BLaER1 (cell line): Measurements from ENCODE around the gene DGAT2L6.
"Not testable (repeated sequence)": the region's sequence is repeated elsewhere in the genome, so short reads cannot be mapped to it uniquely, and the experiment has no call there.

ENCODE experiments used
- H3K27ac ChIP-seq: shearing (Covaris generic); formaldehyde crosslinking; 2 replicates; pipeline ENCODE4 v1.8.1; 2022
- H3K27me3 ChIP-seq: shearing (Covaris generic); formaldehyde crosslinking; 2 replicates; pipeline ENCODE4 v1.8.1; 2022
- H3K36me3 ChIP-seq: shearing (Covaris generic); formaldehyde crosslinking; 2 replicates; pipeline ENCODE4 v1.8.1; 2022
- H3K4me1 ChIP-seq: shearing (Covaris generic); formaldehyde crosslinking; 2 replicates; pipeline ENCODE4 v1.8.1; 2022
- H3K4me2 ChIP-seq: shearing (Covaris generic); formaldehyde crosslinking; 2 replicates; pipeline ENCODE4 v1.8.1; 2022
- H3K4me3 ChIP-seq: shearing (Covaris generic); formaldehyde crosslinking; 2 replicates; pipeline ENCODE4 v1.8.1; 2022
- H3K9ac ChIP-seq: shearing (Covaris generic); formaldehyde crosslinking; 2 replicates; pipeline ENCODE4 v1.8.1; 2022
- H3K9me3 ChIP-seq: shearing (Covaris generic); formaldehyde crosslinking; 2 replicates; pipeline ENCODE4 v1.8.1; 2022
- H4K20me1 ChIP-seq: shearing (Covaris generic); formaldehyde crosslinking; 2 replicates; pipeline ENCODE4 v1.8.1; 2022
- Cebpa-rat ChIP-seq: shearing (Covaris generic); IDR thresholded peaks from 2 replicates; pipeline ENCODE4 v1.8.1; 2022

DGAT2L6 gene

GRCh38 chrX:70183091-70183490 lies 5.8 kb downstream of the DGAT2L6 start:
- no peak overlapping the region for H3K9ac ChIP-seq
- no peak overlapping the region for H3K4me2 ChIP-seq
- H3K4me3 ChIP-seq, result no peak overlapping the region
- H3K4me1 ChIP-seq, result peaks cover 7% of the 10 kb centered on the region
- H3K27me3 ChIP-seq, result peaks cover 62% of the 10 kb centered on the region
- no peaks in the 10 kb centered on the region for H4K20me1 ChIP-seq
- H3K36me3 ChIP-seq, result no peaks in the 10 kb centered on the region
- TF ChIP-seq Cebpa-rat, result no peak
- H3K27ac ChIP-seq, result no peak overlapping the region
- no peaks in the 10 kb centered on the region for H3K9me3 ChIP-seq

- Histone ChIP-seq H3K9me3 (peaks cover 15% of the 10 kb centered on the region), H3K27me3 (peaks cover 50% of the 10 kb centered on the region), H3K4me2 (no peak overlapping the region), H3K4me3 (no peak overlapping the region), H3K4me1 (no peaks in the 10 kb centered on the region), H3K27ac (no peak overlapping the region), H3K9ac (no peak overlapping the region), H3K36me3 (no peaks in the 10 kb centered on the region), H4K20me1 (no peaks in the 10 kb centered on the region)
- TF ChIP-seq Cebpa-rat, result no peak
These were observed 12.9 kb downstream of the DGAT2L6 start for GRCh38 chrX:70190225-70190624.

GRCh38 chrX:70196961-70197720 lies 19.9 kb downstream of the DGAT2L6 start:
- Histone ChIP-seq H3K27me3 (peaks cover 66% of the 10 kb centered on the region), H3K27ac (no peak overlapping the region), H3K9me3 (peaks cover 9% of the 10 kb centered on the region; the same call in 1 of the 2 replicates), H3K36me3 (no peaks in the 10 kb centered on the region), H3K4me1 (no peaks in the 10 kb centered on the region), H3K4me2 (no peak overlapping the region), H4K20me1 (no peaks in the 10 kb centered on the region), H3K9ac (no peak overlapping the region), H3K4me3 (no peak overlapping the region)
- no peak for TF ChIP-seq Cebpa-rat

GRCh38 chrX:70201732-70202131 lies 24.4 kb downstream of the DGAT2L6 start:
- TF ChIP-seq Cebpa-rat, result no peak
- Histone ChIP-seq H3K27me3 (peaks cover 89% of the 10 kb centered on the region), H3K36me3 (no peaks in the 10 kb centered on the region), H3K9me3 (0 out of 2 replicates have a peak, but pooled peaks cover 5% of the 10 kb centered on the region), H3K4me3 (no peak overlapping the region), H3K27ac (no peak overlapping the region), H3K9ac (no peak overlapping the region), H3K4me1 (no peaks in the 10 kb centered on the region), H4K20me1 (no peaks in the 10 kb centered on the region), H3K4me2 (no peak overlapping the region)

GRCh38 chrX:70208479-70208878 lies 31.2 kb downstream of the DGAT2L6 start:
- Histone ChIP-seq H3K4me3 (no peak overlapping the region), H3K9me3 (0 out of 2 replicates have a peak, but pooled peaks cover 5% of the 10 kb centered on the region), H3K27ac (no peak overlapping the region), H3K27me3 (peaks cover 34% of the 10 kb centered on the region), H4K20me1 (no peaks in the 10 kb centered on the region), H3K4me2 (no peak overlapping the region), H3K9ac (no peak overlapping the region), H3K4me1 (no peaks in the 10 kb centered on the region), H3K36me3 (no peaks in the 10 kb centered on the region)
- TF ChIP-seq Cebpa-rat, result no peak

GRCh38 chrX:70209570-70209969 lies 32.3 kb downstream of the DGAT2L6 start:
- H4K20me1 ChIP-seq, H3K9me3 ChIP-seq, H3K4me3 ChIP-seq, H3K36me3 ChIP-seq, H3K4me2 ChIP-seq, H3K9ac ChIP-seq, H3K27ac ChIP-seq, H3K4me1 ChIP-seq: not testable (repeated sequence)
- H3K27me3 ChIP-seq, result peaks cover 23% of the 10 kb centered on the region

GRCh38 chrX:70219938-70220764 lies 42.9 kb downstream of the DGAT2L6 start:
- peaks cover 70% of the 10 kb centered on the region for H3K27me3 ChIP-seq
- no peak overlapping the region for H3K27ac ChIP-seq
- H3K36me3 ChIP-seq, result no peaks in the 10 kb centered on the region
- H3K4me3 ChIP-seq, result no peak overlapping the region
- no peak overlapping the region for H3K9ac ChIP-seq
- peaks cover 29% of the 10 kb centered on the region for H3K9me3 ChIP-seq
- H3K4me2 ChIP-seq, result no peak overlapping the region
- no peaks in the 10 kb centered on the region for H3K4me1 ChIP-seq
- H4K20me1 ChIP-seq, result no peaks in the 10 kb centered on the region
- no peak for TF ChIP-seq Cebpa-rat

GRCh38 chrX:70226048-70226447 lies 48.8 kb downstream of the DGAT2L6 start:
- no peak overlapping the region for H3K27ac ChIP-seq
- no peaks in the 10 kb centered on the region for H3K36me3 ChIP-seq
- H3K9ac ChIP-seq, result no peak overlapping the region
- H3K27me3 ChIP-seq, result peaks cover 75% of the 10 kb centered on the region
- no peak overlapping the region for H3K4me3 ChIP-seq
- H3K9me3 ChIP-seq, result no peaks in the 10 kb centered on the region
- no peaks in the 10 kb centered on the region for H4K20me1 ChIP-seq
- H3K4me2 ChIP-seq, result no peak overlapping the region
- no peaks in the 10 kb centered on the region for H3K4me1 ChIP-seq
- TF ChIP-seq Cebpa-rat, result no peak

GRCh38 chrX:70226687-70227086 lies 49.4 kb downstream of the DGAT2L6 start:
- no peaks in the 10 kb centered on the region for H3K36me3 ChIP-seq
- H3K9ac ChIP-seq, result no peak overlapping the region
- H3K4me2 ChIP-seq, result no peak overlapping the region
- no peak overlapping the region for H3K27ac ChIP-seq
- H4K20me1 ChIP-seq, result no peaks in the 10 kb centered on the region
- no peaks in the 10 kb centered on the region for H3K4me1 ChIP-seq
- TF ChIP-seq Cebpa-rat, result no peak
- H3K4me3 ChIP-seq, result no peak overlapping the region
- H3K9me3 ChIP-seq, result no peaks in the 10 kb centered on the region
- H3K27me3 ChIP-seq, result peaks cover 77% of the 10 kb centered on the region

GRCh38 chrX:70231666-70232065 lies 54.4 kb downstream of the DGAT2L6 start:
- no peak overlapping the region for H3K27ac ChIP-seq
- H3K9ac ChIP-seq, result no peak overlapping the region
- H3K9me3 ChIP-seq, result no peaks in the 10 kb centered on the region
- no peaks in the 10 kb centered on the region for H3K4me1 ChIP-seq
- TF ChIP-seq Cebpa-rat, result no peak
- H3K4me2 ChIP-seq, result no peak overlapping the region
- H3K36me3 ChIP-seq, result no peaks in the 10 kb centered on the region
- no peaks in the 10 kb centered on the region for H4K20me1 ChIP-seq
- peaks cover 81% of the 10 kb centered on the region for H3K27me3 ChIP-seq
- H3K4me3 ChIP-seq, result no peak overlapping the region
